ENCODE data around the gene COL6A1.

The COL6A1 gene, protein sequence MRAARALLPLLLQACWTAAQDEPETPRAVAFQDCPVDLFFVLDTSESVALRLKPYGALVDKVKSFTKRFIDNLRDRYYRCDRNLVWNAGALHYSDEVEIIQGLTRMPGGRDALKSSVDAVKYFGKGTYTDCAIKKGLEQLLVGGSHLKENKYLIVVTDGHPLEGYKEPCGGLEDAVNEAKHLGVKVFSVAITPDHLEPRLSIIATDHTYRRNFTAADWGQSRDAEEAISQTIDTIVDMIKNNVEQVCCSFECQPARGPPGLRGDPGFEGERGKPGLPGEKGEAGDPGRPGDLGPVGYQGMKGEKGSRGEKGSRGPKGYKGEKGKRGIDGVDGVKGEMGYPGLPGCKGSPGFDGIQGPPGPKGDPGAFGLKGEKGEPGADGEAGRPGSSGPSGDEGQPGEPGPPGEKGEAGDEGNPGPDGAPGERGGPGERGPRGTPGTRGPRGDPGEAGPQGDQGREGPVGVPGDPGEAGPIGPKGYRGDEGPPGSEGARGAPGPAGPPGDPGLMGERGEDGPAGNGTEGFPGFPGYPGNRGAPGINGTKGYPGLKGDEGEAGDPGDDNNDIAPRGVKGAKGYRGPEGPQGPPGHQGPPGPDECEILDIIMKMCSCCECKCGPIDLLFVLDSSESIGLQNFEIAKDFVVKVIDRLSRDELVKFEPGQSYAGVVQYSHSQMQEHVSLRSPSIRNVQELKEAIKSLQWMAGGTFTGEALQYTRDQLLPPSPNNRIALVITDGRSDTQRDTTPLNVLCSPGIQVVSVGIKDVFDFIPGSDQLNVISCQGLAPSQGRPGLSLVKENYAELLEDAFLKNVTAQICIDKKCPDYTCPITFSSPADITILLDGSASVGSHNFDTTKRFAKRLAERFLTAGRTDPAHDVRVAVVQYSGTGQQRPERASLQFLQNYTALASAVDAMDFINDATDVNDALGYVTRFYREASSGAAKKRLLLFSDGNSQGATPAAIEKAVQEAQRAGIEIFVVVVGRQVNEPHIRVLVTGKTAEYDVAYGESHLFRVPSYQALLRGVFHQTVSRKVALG

GRCh38 chr21:45981151-45982091, at the start of gene COL6A1:
Gene COL6A1 (plus strand): TSS chr21:45981770. CDS start chr21:45981851, 81 bp downstream.
- H3K4me1 ChIP-seq (ENCODE audit: control insufficient read depth, insufficient read depth, low read length): peaks cover 62% of the 10 kb centered on the region
- H3K4me3 ChIP-seq (ENCODE audit: low read length in 2 of 2): peak within 1 kb of the TSS; percentile 92 to 94
- H3K9me3 ChIP-seq (ENCODE audit: control insufficient read depth in 2 of 2, low read length in 2 of 2): no peaks in the 10 kb centered on the region
- H3K27me3 ChIP-seq (ENCODE audit: control insufficient read depth in 1 of 2, insufficient read depth in 2 of 2, low read length in 2 of 2): no peaks in the 10 kb centered on the region
- peak within 1 kb of the TSS; percentile 92 for H3K27ac ChIP-seq (ENCODE audit: low read length)
- H3K36me3 ChIP-seq (ENCODE audit: control insufficient read depth in 2 of 2, insufficient read depth in 2 of 2, low read length in 2 of 2): peaks cover 21 to 23% of the 10 kb centered on the region in 2 donors
- H3K9ac ChIP-seq (ENCODE audit: low read length in 2 of 2): peak within 1 kb of the TSS; percentile 85 to 98

- peaks cover 0 to 5% of the 10 kb centered on the region in 2 donors for H3K36me3 ChIP-seq (ENCODE audit: control insufficient read depth in 2 of 2, insufficient read depth in 2 of 2, low read length in 2 of 2)
- H3K4me1 ChIP-seq (ENCODE audit: control insufficient read depth, insufficient read depth, low read length): no peaks in the 10 kb centered on the region
- H3K27ac ChIP-seq (ENCODE audit: low read length): no peak overlapping the region
- H3K27me3 ChIP-seq (ENCODE audit: control insufficient read depth in 1 of 2, insufficient read depth in 2 of 2, low read length in 2 of 2): no peaks in the 10 kb centered on the region
- H3K9ac ChIP-seq (ENCODE audit: low read length in 2 of 2): no peak overlapping the region
- no peak overlapping the region for H3K4me3 ChIP-seq (ENCODE audit: low read length in 2 of 2)
- H3K9me3 ChIP-seq (ENCODE audit: control insufficient read depth in 2 of 2, low read length in 2 of 2): peaks cover 2 to 32% of the 10 kb centered on the region in 2 donors
Observed at GRCh38 chr21:45932922-45933502, 48.6 kb upstream of the COL6A1 start.

DNA sequence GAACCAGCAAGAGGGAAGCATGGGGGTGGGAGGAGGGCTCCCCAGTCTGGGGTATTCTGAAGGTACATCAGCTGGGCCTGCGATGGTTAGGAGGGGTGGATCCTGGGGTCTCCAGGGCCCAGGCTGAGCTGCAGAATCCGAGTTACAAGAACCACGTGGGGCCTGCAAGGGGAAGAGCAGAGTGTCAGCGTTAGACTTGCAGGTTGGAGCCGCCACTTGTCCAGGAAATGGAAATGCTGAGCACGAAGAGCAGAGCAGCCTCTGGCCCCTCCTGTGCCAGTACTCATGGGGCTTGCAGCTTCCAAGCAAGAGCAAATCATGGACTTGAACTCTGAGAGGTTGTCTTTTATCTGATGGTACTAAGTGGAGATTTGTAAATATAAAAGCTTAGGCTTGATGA, 47.5 kb upstream of the COL6A1 start:
- Histone ChIP-seq H3K4me3 (ENCODE audit: low read length in 2 of 2) (no peak overlapping the region), H3K27me3 (ENCODE audit: control insufficient read depth in 1 of 2, insufficient read depth in 2 of 2, low read length in 2 of 2) (no peaks in the 10 kb centered on the region), H3K27ac (ENCODE audit: low read length) (no peak overlapping the region), H3K9me3 (ENCODE audit: control insufficient read depth in 2 of 2, low read length in 2 of 2) (peaks cover 2 to 32% of the 10 kb centered on the region in 2 donors), H3K9ac (ENCODE audit: low read length in 2 of 2) (no peak overlapping the region), H3K4me1 (ENCODE audit: control insufficient read depth, insufficient read depth, low read length) (no peaks in the 10 kb centered on the region), H3K36me3 (ENCODE audit: control insufficient read depth in 2 of 2, insufficient read depth in 2 of 2, low read length in 2 of 2) (peaks cover 0 to 5% of the 10 kb centered on the region in 2 donors)

- Histone ChIP-seq H3K27me3 (ENCODE audit: control insufficient read depth in 1 of 2, insufficient read depth in 2 of 2, low read length in 2 of 2) (no peaks in the 10 kb centered on the region), H3K4me3 (ENCODE audit: low read length in 2 of 2) (no peak overlapping the region), H3K27ac (ENCODE audit: low read length) (no peak overlapping the region)
Observed at GRCh38 chr21:45934554-45934953, 47.0 kb upstream of the COL6A1 start.

GRCh38 chr21:45935628-45936027, 45.9 kb upstream of the COL6A1 start:
- Histone ChIP-seq H3K36me3 (ENCODE audit: control insufficient read depth in 2 of 2, insufficient read depth in 2 of 2, low read length in 2 of 2) (peaks cover 0 to 5% of the 10 kb centered on the region in 2 donors), H3K4me3 (ENCODE audit: low read length in 2 of 2) (no peak overlapping the region), H3K27ac (ENCODE audit: low read length) (no peak overlapping the region), H3K27me3 (ENCODE audit: control insufficient read depth in 1 of 2, insufficient read depth in 2 of 2, low read length in 2 of 2) (no peaks in the 10 kb centered on the region), H3K9me3 (ENCODE audit: control insufficient read depth in 2 of 2, low read length in 2 of 2) (peaks cover 2 to 32% of the 10 kb centered on the region in 2 donors), H3K9ac (ENCODE audit: low read length in 2 of 2) (no peak overlapping the region), H3K4me1 (ENCODE audit: control insufficient read depth, insufficient read depth, low read length) (no peaks in the 10 kb centered on the region)

More at GRCh38 chr21:45934554-45934953, 47.0 kb upstream of the COL6A1 start:
- H3K9me3 ChIP-seq (ENCODE audit: control insufficient read depth in 2 of 2, low read length in 2 of 2): peaks cover 2 to 32% of the 10 kb centered on the region in 2 donors
- H3K9ac ChIP-seq (ENCODE audit: low read length in 2 of 2): no peak overlapping the region
- no peaks in the 10 kb centered on the region for H3K4me1 ChIP-seq (ENCODE audit: control insufficient read depth, insufficient read depth, low read length)
- peaks cover 0 to 5% of the 10 kb centered on the region in 2 donors for H3K36me3 ChIP-seq (ENCODE audit: control insufficient read depth in 2 of 2, insufficient read depth in 2 of 2, low read length in 2 of 2)

GRCh38 chr21:45937721-45938452, 43.7 kb upstream of the COL6A1 start:
- Histone ChIP-seq H3K9me3 (ENCODE audit: control insufficient read depth in 2 of 2, low read length in 2 of 2) (peaks cover 2 to 32% of the 10 kb centered on the region in 2 donors), H3K4me3 (ENCODE audit: low read length in 2 of 2) (no peak overlapping the region), H3K27me3 (ENCODE audit: control insufficient read depth in 1 of 2, insufficient read depth in 2 of 2, low read length in 2 of 2) (no peaks in the 10 kb centered on the region), H3K9ac (ENCODE audit: low read length in 2 of 2) (no peak overlapping the region), H3K27ac (ENCODE audit: low read length) (no peak overlapping the region), H3K36me3 (ENCODE audit: control insufficient read depth in 2 of 2, insufficient read depth in 2 of 2, low read length in 2 of 2) (peaks cover 0 to 5% of the 10 kb centered on the region in 2 donors), H3K4me1 (ENCODE audit: control insufficient read depth, insufficient read depth, low read length) (no peaks in the 10 kb centered on the region)

DNA sequence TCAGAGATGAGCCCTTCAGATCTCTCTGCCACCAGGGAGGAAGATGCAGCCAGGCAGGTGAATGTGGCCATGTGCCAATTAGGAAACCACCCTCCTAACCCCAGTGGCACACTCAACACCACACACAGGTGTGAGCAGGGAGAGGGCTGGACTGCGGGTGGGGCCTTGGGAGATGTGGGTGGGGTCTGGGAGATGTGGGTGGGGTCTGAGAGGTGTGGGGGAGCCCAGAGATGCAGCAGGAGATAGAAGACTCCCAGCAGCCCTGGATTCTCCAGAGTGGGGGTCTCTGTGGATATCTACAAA, 43.2 kb upstream of the COL6A1 start:
- no peaks in the 10 kb centered on the region for H3K4me1 ChIP-seq (ENCODE audit: control insufficient read depth, insufficient read depth, low read length)
- H3K9me3 ChIP-seq (ENCODE audit: control insufficient read depth in 2 of 2, low read length in 2 of 2): peaks cover 2 to 32% of the 10 kb centered on the region in 2 donors
- no peak overlapping the region for H3K4me3 ChIP-seq (ENCODE audit: low read length in 2 of 2)
- H3K9ac ChIP-seq (ENCODE audit: low read length in 2 of 2): no peak overlapping the region
- H3K27me3 ChIP-seq (ENCODE audit: control insufficient read depth in 1 of 2, insufficient read depth in 2 of 2, low read length in 2 of 2): no peaks in the 10 kb centered on the region
- no peak overlapping the region for H3K27ac ChIP-seq (ENCODE audit: low read length)
- H3K36me3 ChIP-seq (ENCODE audit: control insufficient read depth in 2 of 2, insufficient read depth in 2 of 2, low read length in 2 of 2): peaks cover 0 to 5% of the 10 kb centered on the region in 2 donors

GRCh38 chr21:45938811-45939520, 42.6 kb upstream of the COL6A1 start:
- Histone ChIP-seq H3K36me3 (ENCODE audit: control insufficient read depth in 2 of 2, insufficient read depth in 2 of 2, low read length in 2 of 2) (peaks cover 0 to 5% of the 10 kb centered on the region in 2 donors), H3K9me3 (ENCODE audit: control insufficient read depth in 2 of 2, low read length in 2 of 2) (peaks cover 2 to 31% of the 10 kb centered on the region in 2 donors), H3K9ac (ENCODE audit: low read length in 2 of 2) (no peak overlapping the region), H3K27me3 (ENCODE audit: control insufficient read depth in 1 of 2, insufficient read depth in 2 of 2, low read length in 2 of 2) (no peaks in the 10 kb centered on the region), H3K27ac (ENCODE audit: low read length) (no peak overlapping the region), H3K4me1 (ENCODE audit: control insufficient read depth, insufficient read depth, low read length) (no peaks in the 10 kb centered on the region), H3K4me3 (ENCODE audit: low read length in 2 of 2) (no peak overlapping the region)

GRCh38 chr21:45939521-45940045, 42.0 kb upstream of the COL6A1 start:
- Histone ChIP-seq H3K9me3 (ENCODE audit: control insufficient read depth in 2 of 2, low read length in 2 of 2) (peaks cover 2 to 25% of the 10 kb centered on the region in 2 donors), H3K27ac (ENCODE audit: low read length) (no peak overlapping the region), H3K4me3 (ENCODE audit: low read length in 2 of 2) (no peak overlapping the region), H3K4me1 (ENCODE audit: control insufficient read depth, insufficient read depth, low read length) (no peaks in the 10 kb centered on the region), H3K36me3 (ENCODE audit: control insufficient read depth in 2 of 2, insufficient read depth in 2 of 2, low read length in 2 of 2) (peaks cover 0 to 5% of the 10 kb centered on the region in 2 donors), H3K9ac (ENCODE audit: low read length in 2 of 2) (no peak overlapping the region), H3K27me3 (ENCODE audit: control insufficient read depth in 1 of 2, insufficient read depth in 2 of 2, low read length in 2 of 2) (no peaks in the 10 kb centered on the region)

Data from stomach smooth muscle (tissue), 2 donors.